ENCODE results near the gene LAMP1. TPM values are rescaled to one million over a fixed set of nuclear protein-coding genes. Genes with fewer than 3 reads are reported as not detected.

Gene LAMP1
- total and polyA plus RNA-seq, 2 experiments from 2014 or later: 34.5 to 107 TPM

DNA sequence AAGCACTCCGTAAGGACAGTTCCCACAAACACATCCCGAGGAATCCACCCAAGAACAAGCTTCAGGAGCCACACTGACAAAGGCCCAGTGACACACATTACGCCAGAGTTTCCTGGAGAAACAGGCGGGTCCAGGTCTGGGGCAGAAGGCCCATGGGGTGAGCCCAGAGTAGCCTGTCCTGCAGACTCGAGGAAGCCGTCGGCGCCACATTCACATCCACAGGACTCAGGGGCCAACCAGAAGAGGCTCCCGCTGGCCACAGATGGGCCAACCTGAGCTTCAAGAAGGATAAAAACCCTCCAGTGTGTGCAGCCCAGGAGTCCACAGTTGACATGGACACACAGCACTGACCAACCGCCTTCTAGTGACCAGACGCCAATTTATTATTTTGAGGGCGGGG, 35.6 kb downstream of the LAMP1 start:
- no peak for TF ChIP-seq ZNF331 (CRISPR knock-in tag; IDR thresholded peaks at IDR 0.05; ENCODE audit: low read depth)
- 0 out of 2 replicates have a peak, but pooled peaks have one; percentile 8 for TF ChIP-seq POLR2AphosphoS5 (IDR thresholded peaks at IDR 0.05; ENCODE audit: low read depth)
- DNase-seq (ENCODE audit: low spot score): no peak
- no peaks in the 10 kb centered on the region for H3K79me2 ChIP-seq (replicated peaks; ENCODE audit: insufficient read depth)
- no peaks in the 10 kb centered on the region for H3K27me3 ChIP-seq (ENCODE audit: insufficient read depth)
- Mint-ChIP-seq H3K4me3 (no peak overlapping the region), H3K9me3 (no peaks in the 10 kb centered on the region), H3K27me3 (ENCODE audit: insufficient read depth, low read depth, poor library complexity) (peaks cover 8% of the 10 kb centered on the region), H3K4me1 (peaks cover 6% of the 10 kb centered on the region), H3K36me3 (ENCODE audit: low read depth) (peaks cover 37% of the 10 kb centered on the region), H3K27ac (peak overlapping the region; percentile 92)
- no peak overlapping the region for H3K4me3 ChIP-seq
- no peak for ATAC-seq
- H3K4me2 ChIP-seq: no peak overlapping the region
- no peak overlapping the region for H2AFZ ChIP-seq
- H3K9me2 ChIP-seq (ENCODE audit: insufficient read depth): no peaks in the 10 kb centered on the region
- peak overlapping the region; percentile 55; the same call in 1 of the 2 replicates for H3K27ac ChIP-seq (ENCODE audit: low read depth)
- H4K20me1 ChIP-seq (replicated peaks; ENCODE audit: insufficient read depth): no peaks in the 10 kb centered on the region; the same call in 1 of the 2 replicates
- 0 out of 2 replicates have a peak, but pooled peaks cover 5% of the 10 kb centered on the region for H3F3A ChIP-seq (replicated peaks; ENCODE audit: low read depth)
- H3K36me3 ChIP-seq (ENCODE audit: insufficient read depth): no peaks in the 10 kb centered on the region
- H3K4me1 ChIP-seq (ENCODE audit: insufficient read depth): no peaks in the 10 kb centered on the region

- Mint-ChIP-seq H3K27ac (no peak overlapping the region), H3K36me3 (ENCODE audit: low read depth) (peaks cover 42% of the 10 kb centered on the region), H3K4me1 (peaks cover 6% of the 10 kb centered on the region), H3K9me3 (no peaks in the 10 kb centered on the region), H3K27me3 (ENCODE audit: insufficient read depth, low read depth, poor library complexity) (peaks cover 5% of the 10 kb centered on the region), H3K4me3 (no peak overlapping the region)
- Histone ChIP-seq H3K36me3 (ENCODE audit: insufficient read depth) (no peaks in the 10 kb centered on the region), H3K4me3 (no peak overlapping the region), H3K79me2 (replicated peaks; ENCODE audit: insufficient read depth) (no peaks in the 10 kb centered on the region), H3F3A (replicated peaks; ENCODE audit: low read depth) (0 out of 2 replicates have a peak, but pooled peaks cover 5% of the 10 kb centered on the region), H3K27me3 (ENCODE audit: insufficient read depth) (no peaks in the 10 kb centered on the region), H3K27ac (ENCODE audit: low read depth) (peak overlapping the region; percentile 55; the same call in 1 of the 2 replicates), H2AFZ (no peak overlapping the region), H3K4me1 (ENCODE audit: insufficient read depth) (no peaks in the 10 kb centered on the region), H3K9me2 (ENCODE audit: insufficient read depth) (no peaks in the 10 kb centered on the region), H4K20me1 (replicated peaks; ENCODE audit: insufficient read depth) (no peaks in the 10 kb centered on the region; the same call in 1 of the 2 replicates), H3K4me2 (no peak overlapping the region)
- DNase-seq (ENCODE audit: low spot score): no peak
- no peak for ATAC-seq
- TF ChIP-seq EZH2phosphoT487 (IDR thresholded peaks at IDR 0.05; ENCODE audit: unreplicated experiment) (no peak), EZH2 (IDR thresholded peaks at IDR 0.05; ENCODE audit: low read depth, unreplicated experiment) (no peak), POLR2AphosphoS5 (IDR thresholded peaks at IDR 0.05; ENCODE audit: low read depth) (0 out of 2 replicates have a peak, but pooled peaks have one; percentile 2)
Observed at GRCh38 chr13:113333076-113333475, 36.0 kb downstream of the LAMP1 start.

DNA sequence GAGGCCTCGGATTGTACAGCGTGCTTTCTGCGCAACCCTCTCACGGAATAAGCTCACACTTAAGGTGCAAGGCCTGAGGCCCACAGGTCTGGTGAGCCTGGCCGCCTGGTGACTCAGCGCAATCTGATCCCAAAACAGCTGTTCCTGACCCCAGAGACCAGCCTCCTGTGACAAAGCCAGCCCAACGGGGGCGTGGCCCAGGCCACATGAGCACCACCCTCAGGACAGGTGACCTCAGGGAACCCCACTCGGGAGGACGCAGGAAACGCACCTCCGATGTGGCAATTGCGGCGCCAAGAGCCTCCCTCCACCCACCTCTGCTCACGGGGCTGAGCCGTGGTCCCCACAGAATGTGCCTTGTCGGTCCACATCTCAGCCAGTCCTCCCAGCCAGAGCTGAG, 40.5 kb downstream of the LAMP1 start:
- no peak overlapping the region for H3K4me3 Mint-ChIP-seq
- 0 out of 2 replicates have a peak, but pooled peaks cover 6% of the 10 kb centered on the region for H3F3A ChIP-seq (replicated peaks; ENCODE audit: low read depth)
- no peak overlapping the region for H2AFZ ChIP-seq
- H4K20me1 ChIP-seq (replicated peaks; ENCODE audit: insufficient read depth): peaks cover 4% of the 10 kb centered on the region
- H3K27me3 Mint-ChIP-seq (ENCODE audit: insufficient read depth, low read depth, poor library complexity): peaks cover 3% of the 10 kb centered on the region
- no peaks in the 10 kb centered on the region for H3K27me3 ChIP-seq (ENCODE audit: insufficient read depth)
- peak; percentile 59 for DNase-seq (ENCODE audit: low spot score)
- H3K9me2 ChIP-seq (ENCODE audit: insufficient read depth): no peaks in the 10 kb centered on the region
- peaks cover under 1% of the 10 kb centered on the region; the same call in 2 of the 3 replicates for H3K4me1 Mint-ChIP-seq
- H3K27ac ChIP-seq (ENCODE audit: low read depth): no peak overlapping the region
- H3K36me3 ChIP-seq (ENCODE audit: insufficient read depth): no peaks in the 10 kb centered on the region
- H3K4me3 ChIP-seq: no peak overlapping the region
- peak overlapping the region; percentile 44; the same call in 1 of the 2 replicates for H3K27ac Mint-ChIP-seq
- no peaks in the 10 kb centered on the region; the same call in 2 of the 3 replicates for H3K9me3 Mint-ChIP-seq
- H3K4me1 ChIP-seq (ENCODE audit: insufficient read depth): no peaks in the 10 kb centered on the region
- no peaks in the 10 kb centered on the region; the same call in 1 of the 2 replicates for H3K79me2 ChIP-seq (replicated peaks; ENCODE audit: insufficient read depth)
- peak; percentile 92 for ATAC-seq
- no peak overlapping the region for H3K4me2 ChIP-seq
- peaks cover 71% of the 10 kb centered on the region for H3K36me3 Mint-ChIP-seq (ENCODE audit: low read depth)
- TF ChIP-seq ZNF331 (CRISPR knock-in tag; IDR thresholded peaks at IDR 0.05; ENCODE audit: low read depth) (no peak), ZNF462 (CRISPR knock-in tag; IDR thresholded peaks at IDR 0.05) (no peak), EZH2phosphoT487 (IDR thresholded peaks at IDR 0.05; ENCODE audit: unreplicated experiment) (no peak)
- TF ChIP-seq, protein P1, sequence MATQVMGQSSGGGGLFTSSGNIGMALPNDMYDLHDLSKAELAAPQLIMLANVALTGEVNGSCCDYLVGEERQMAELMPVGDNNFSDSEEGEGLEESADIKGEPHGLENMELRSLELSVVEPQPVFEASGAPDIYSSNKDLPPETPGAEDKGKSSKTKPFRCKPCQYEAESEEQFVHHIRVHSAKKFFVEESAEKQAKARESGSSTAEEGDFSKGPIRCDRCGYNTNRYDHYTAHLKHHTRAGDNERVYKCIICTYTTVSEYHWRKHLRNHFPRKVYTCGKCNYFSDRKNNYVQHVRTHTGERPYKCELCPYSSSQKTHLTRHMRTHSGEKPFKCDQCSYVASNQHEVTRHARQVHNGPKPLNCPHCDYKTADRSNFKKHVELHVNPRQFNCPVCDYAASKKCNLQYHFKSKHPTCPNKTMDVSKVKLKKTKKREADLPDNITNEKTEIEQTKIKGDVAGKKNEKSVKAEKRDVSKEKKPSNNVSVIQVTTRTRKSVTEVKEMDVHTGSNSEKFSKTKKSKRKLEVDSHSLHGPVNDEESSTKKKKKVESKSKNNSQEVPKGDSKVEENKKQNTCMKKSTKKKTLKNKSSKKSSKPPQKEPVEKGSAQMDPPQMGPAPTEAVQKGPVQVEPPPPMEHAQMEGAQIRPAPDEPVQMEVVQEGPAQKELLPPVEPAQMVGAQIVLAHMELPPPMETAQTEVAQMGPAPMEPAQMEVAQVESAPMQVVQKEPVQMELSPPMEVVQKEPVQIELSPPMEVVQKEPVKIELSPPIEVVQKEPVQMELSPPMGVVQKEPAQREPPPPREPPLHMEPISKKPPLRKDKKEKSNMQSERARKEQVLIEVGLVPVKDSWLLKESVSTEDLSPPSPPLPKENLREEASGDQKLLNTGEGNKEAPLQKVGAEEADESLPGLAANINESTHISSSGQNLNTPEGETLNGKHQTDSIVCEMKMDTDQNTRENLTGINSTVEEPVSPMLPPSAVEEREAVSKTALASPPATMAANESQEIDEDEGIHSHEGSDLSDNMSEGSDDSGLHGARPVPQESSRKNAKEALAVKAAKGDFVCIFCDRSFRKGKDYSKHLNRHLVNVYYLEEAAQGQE (IDR thresholded peaks at IDR 0.05; ENCODE audit: unreplicated experiment): no peak

Measured in GM23338 (cell line).